ENCODE results near the gene ARF1.

The ARF1 gene

DNA sequence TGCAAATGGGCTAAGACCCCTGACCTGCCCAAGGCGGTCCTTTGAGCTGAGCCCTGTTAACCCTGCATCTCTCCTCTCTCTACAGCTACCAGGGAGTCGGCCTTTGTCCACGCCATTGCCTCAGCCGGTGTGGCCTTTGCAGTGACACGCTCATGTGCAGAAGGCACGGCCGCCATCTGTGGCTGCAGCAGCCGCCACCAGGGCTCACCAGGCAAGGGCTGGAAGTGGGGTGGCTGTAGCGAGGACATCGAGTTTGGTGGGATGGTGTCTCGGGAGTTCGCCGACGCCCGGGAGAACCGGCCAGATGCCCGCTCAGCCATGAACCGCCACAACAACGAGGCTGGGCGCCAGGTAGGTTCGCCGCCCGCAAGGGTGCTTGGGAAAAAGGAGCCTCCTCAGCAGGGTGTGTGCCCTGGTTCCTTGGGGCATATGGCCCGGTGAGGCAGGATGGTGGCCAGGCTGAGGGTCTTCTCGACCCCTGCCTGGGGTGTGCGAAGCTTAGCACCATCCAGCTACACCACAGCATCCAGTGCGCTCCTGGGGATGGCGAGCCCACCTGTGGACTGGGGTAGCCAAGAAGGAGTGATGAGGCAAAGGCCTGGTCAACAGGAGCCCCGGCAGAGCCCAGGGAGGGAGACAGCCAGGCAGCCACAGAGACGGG lies 31.8 kb upstream of the ARF1 start:
- no peak for DNase-seq (ENCODE audit: low read depth)

DNA sequence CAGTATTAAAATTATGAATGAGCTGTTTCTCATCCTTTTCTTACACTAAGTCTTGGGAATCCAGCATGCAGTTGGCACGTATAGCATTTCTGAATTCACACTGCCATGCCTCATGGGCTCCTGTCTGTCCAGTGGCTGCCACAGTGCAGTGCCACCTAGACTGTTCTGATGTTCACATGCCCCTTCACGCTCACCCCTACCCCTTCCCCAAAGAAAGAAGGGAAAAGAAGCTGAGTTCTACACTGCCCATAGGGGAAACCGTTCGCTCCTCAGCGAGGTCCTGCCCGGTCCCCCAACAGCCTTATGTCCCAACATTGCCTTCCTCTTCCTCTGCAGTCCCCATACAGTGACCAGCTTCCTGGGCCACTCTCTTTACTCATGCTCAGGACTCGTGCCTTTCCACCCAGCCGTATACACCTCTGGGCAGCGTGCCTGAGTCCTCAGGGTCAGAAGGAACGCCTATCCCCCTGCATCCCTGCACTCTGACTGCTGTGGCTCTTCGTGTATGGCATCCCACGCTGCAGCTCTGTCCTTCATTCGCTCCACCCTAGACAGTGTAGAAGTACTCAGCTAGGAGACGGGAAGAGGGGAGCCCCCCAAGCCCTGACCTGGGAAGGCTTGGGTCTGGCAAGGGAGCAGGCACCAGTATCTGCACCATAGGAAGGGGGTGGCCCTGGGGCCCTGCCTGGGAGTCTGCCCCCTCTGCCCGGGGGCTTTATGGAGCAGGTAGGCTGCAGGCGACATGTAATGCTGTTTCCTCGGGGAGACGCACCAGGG lies 24.1 kb upstream of the ARF1 start:
- DNase-seq (ENCODE audit: low read depth): no peak

DNA sequence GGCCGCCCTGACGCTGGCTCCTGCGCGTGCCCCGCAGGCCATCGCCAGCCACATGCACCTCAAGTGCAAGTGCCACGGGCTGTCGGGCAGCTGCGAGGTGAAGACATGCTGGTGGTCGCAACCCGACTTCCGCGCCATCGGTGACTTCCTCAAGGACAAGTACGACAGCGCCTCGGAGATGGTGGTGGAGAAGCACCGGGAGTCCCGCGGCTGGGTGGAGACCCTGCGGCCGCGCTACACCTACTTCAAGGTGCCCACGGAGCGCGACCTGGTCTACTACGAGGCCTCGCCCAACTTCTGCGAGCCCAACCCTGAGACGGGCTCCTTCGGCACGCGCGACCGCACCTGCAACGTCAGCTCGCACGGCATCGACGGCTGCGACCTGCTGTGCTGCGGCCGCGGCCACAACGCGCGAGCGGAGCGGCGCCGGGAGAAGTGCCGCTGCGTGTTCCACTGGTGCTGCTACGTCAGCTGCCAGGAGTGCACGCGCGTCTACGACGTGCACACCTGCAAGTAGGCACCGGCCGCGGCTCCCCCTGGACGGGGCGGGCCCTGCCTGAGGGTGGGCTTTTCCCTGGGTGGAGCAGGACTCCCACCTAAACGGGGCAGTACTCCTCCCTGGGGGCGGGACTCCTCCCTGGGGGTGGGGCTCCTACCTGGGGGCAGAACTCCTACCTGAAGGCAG lies 23.4 kb upstream of the ARF1 start:
- DNase-seq (ENCODE audit: low read depth): no peak

GRCh38 chr1:228059634-228060457 lies 22.7 kb upstream of the ARF1 start:
- peak; percentile 38 for DNase-seq (ENCODE audit: low read depth)

- DNase-seq (ENCODE audit: low read depth): no peak
These were observed 21.9 kb upstream of the ARF1 start for GRCh38 chr1:228060458-228061190.

- DNase-seq (ENCODE audit: low read depth): no peak
These were observed 21.0 kb upstream of the ARF1 start for GRCh38 chr1:228061411-228062084.

- DNase-seq (ENCODE audit: low read depth): no peak
These were observed 20.3 kb upstream of the ARF1 start for GRCh38 chr1:228062085-228062791.

- DNase-seq (ENCODE audit: low read depth): no peak
These were observed 19.7 kb upstream of the ARF1 start for GRCh38 chr1:228062812-228063211.

GRCh38 chr1:228063251-228064191 lies 19.0 kb upstream of the ARF1 start:
- DNase-seq (ENCODE audit: low read depth): no peak

- DNase-seq (ENCODE audit: low read depth): no peak
These were observed 18.2 kb upstream of the ARF1 start for GRCh38 chr1:228064296-228064695.

GRCh38 chr1:228064741-228065542 lies 17.6 kb upstream of the ARF1 start:
- no peak for DNase-seq (ENCODE audit: low read depth)

GRCh38 chr1:228065543-228066347 lies 16.8 kb upstream of the ARF1 start:
- no peak for DNase-seq (ENCODE audit: low read depth)

- no peak for DNase-seq (ENCODE audit: low read depth)
These were observed 16.1 kb upstream of the ARF1 start for GRCh38 chr1:228066416-228066815.

DNA sequence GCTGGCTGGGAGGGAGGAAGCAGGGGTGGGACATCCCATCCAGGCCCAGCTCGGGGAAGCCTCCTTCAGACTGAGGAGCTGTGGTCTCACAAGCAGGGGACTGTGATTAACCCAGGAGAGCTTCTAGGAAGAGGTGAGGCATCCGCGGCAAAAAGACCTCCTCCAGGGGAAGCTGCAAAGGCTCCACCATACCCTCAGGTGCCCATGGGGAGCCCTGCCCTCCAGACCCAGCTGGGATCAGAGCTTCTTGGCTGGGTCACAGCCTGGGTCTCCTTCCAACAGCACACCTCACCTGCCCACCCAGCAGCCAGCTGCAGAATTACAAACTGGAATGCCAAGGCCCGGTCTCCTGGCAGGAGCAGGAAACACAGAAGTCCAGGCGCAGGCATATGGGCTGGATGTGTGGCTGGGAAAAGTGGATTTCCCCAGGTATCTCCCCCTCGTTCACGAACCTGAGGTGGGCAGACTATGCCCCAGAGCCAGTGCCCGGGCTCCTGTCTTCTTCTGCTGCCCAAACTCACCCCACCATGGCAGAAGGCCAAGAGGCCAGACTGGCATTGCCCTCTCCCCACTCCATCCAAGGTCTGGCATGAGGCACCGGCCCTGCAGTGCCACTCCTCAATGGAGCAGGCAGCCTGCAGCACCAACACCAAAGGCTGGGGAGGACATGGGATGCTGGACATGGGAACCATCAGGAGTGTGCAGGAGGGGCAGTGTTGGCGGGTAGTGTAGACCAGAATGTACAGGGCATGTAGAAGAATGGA lies 15.4 kb upstream of the ARF1 start:
- DNase-seq (ENCODE audit: low read depth): no peak

- no peak for DNase-seq (ENCODE audit: low read depth)
These were observed 14.1 kb upstream of the ARF1 start for GRCh38 chr1:228068359-228068758.

DNA sequence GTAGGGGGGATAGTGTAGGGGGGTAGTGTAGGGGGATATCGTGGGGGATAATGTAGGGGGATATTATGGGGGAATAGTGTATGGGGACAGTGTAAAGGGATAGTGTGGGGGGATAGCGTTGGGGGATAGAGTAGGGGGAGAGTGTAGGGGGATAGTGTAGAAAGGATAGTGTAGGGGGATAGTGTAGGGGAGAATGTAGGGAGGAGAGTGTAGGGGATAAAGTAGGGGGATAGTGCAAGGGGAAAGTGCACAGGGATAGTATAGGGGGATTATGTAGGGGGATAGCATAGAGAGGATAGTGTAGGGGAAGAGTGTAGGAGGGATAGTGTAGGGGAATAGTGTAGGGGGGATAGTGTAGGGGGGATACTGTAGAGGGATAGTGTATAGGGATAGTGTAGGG lies 12.3 kb upstream of the ARF1 start:
- no peak for DNase-seq (ENCODE audit: low read depth)

- DNase-seq (ENCODE audit: low read depth): no peak
These were observed 11.7 kb upstream of the ARF1 start for GRCh38 chr1:228070851-228071250.
